H9 (cell line): ENCODE measurements around the gene SIN3B. TPM values are rescaled to one million over a fixed set of nuclear protein-coding genes. Genes with fewer than 3 reads are reported as not detected.

Experiments used
- DNase-seq: peaks from one replicate; pipeline ENCODE4 v3.0.0-alpha.2; 2017
- H2AFZ ChIP-seq: one replicate; pipeline ENCODE4 v1.6.1; 2013; ENCODE audit warnings: mild to moderate bottlenecking, low read length, control low read depth, moderate library complexity
- H2AK5ac ChIP-seq: 2 replicates; pipeline ENCODE4 v1.6.1; 2013; ENCODE audit warnings: low read length, control low read depth, mixed read lengths; ENCODE audit not compliant: insufficient read length
- H2BK120ac ChIP-seq: one replicate; pipeline ENCODE4 v1.6.1; 2013; ENCODE audit warnings: low read depth, mild to moderate bottlenecking, low read length, control low read depth, inconsistent platforms; ENCODE audit not compliant: poor library complexity, severe bottlenecking
- H2BK12ac ChIP-seq: 2 replicates; pipeline ENCODE4 v1.6.1; 2013; ENCODE audit warnings: low read length, control low read depth, mixed read lengths, low read depth; ENCODE audit not compliant: insufficient read length
- H2BK15ac ChIP-seq: 2 replicates; pipeline ENCODE4 v1.6.1; 2013; ENCODE audit warnings: low read depth, low read length, control low read depth
- H2BK20ac ChIP-seq: one replicate; pipeline ENCODE4 v1.6.1; 2013; ENCODE audit warnings: low read depth, mild to moderate bottlenecking, low read length, control low read depth, inconsistent platforms; ENCODE audit not compliant: poor library complexity, severe bottlenecking
- H2BK5ac ChIP-seq: 2 replicates; pipeline ENCODE4 v1.6.1; 2013; ENCODE audit warnings: low read length, control low read depth, mixed read lengths; ENCODE audit not compliant: insufficient read length
- H3K14ac ChIP-seq: 2 replicates; pipeline ENCODE4 v1.6.1; 2013; ENCODE audit warnings: low read length, control low read depth; ENCODE audit not compliant: insufficient read depth
- H3K18ac ChIP-seq: 2 replicates; pipeline ENCODE4 v1.6.1; 2013; ENCODE audit warnings: low read depth, mild to moderate bottlenecking, mixed read lengths, low read length, control low read depth; ENCODE audit not compliant: insufficient read length
- H3K23ac ChIP-seq: 2 replicates; pipeline ENCODE4 v1.6.1; 2013; ENCODE audit warnings: low read length, control low read depth, mixed read lengths, low read depth; ENCODE audit not compliant: insufficient read length
- H3K23me2 ChIP-seq: 2 replicates; pipeline ENCODE4 v1.6.1; 2013; ENCODE audit warnings: low read depth, mild to moderate bottlenecking, mixed read lengths, low read length, control low read depth; ENCODE audit not compliant: insufficient read length, poor library complexity, severe bottlenecking
- H3K27ac ChIP-seq: 2 replicates; pipeline ENCODE4 v1.5.1; 2013; ENCODE audit warnings: low read length, control low read depth, mixed read lengths, low read depth; ENCODE audit not compliant: insufficient read length
- H3K27me3 ChIP-seq: 2 replicates; pipeline ENCODE4 v1.6.1; 2013; ENCODE audit warnings: low read length, control low read depth, inconsistent platforms; ENCODE audit not compliant: insufficient read depth
- H3K4ac ChIP-seq: 2 replicates; pipeline ENCODE4 v1.6.1; 2013; ENCODE audit warnings: low read depth, mild to moderate bottlenecking, control low read depth, inconsistent platforms, low read length, moderate library complexity
- H3K4me1 ChIP-seq: 2 replicates; pipeline ENCODE4 v1.6.1; 2013; ENCODE audit warnings: low read length, control low read depth, inconsistent platforms; ENCODE audit not compliant: insufficient read depth
- H3K4me2 ChIP-seq: 2 replicates; pipeline ENCODE4 v1.6.1; 2013; ENCODE audit warnings: low read length, control low read depth, mixed read lengths; ENCODE audit not compliant: insufficient read length, insufficient read depth
- H3K56ac ChIP-seq: 2 replicates; pipeline ENCODE4 v1.6.1; 2013; ENCODE audit warnings: low read depth, mild to moderate bottlenecking, mixed read lengths, low read length, control low read depth; ENCODE audit not compliant: insufficient read length
- H3K79me1 ChIP-seq: 2 replicates; pipeline ENCODE4 v1.6.1; 2013; ENCODE audit warnings: low read depth, mild to moderate bottlenecking, moderate library complexity, low read length, control low read depth, inconsistent platforms; ENCODE audit not compliant: insufficient read depth, poor library complexity, severe bottlenecking
- H3K79me2 ChIP-seq: 2 replicates; pipeline ENCODE4 v1.6.1; 2013; ENCODE audit warnings: low read length, control low read depth, inconsistent platforms; ENCODE audit not compliant: insufficient read depth
- H3K9ac ChIP-seq: 2 replicates; pipeline ENCODE4 v1.6.1; 2013; ENCODE audit warnings: low read length, control low read depth, mixed read lengths; ENCODE audit not compliant: insufficient read length; ENCODE audit errors: extremely low read depth
- H3K9me3 ChIP-seq: one replicate; pipeline ENCODE4 v1.6.1; 2013; ENCODE audit warnings: low read depth, low read length, inconsistent platforms; ENCODE audit not compliant: control insufficient read depth
- H3T11ph ChIP-seq: one replicate; pipeline ENCODE4 v1.6.1; 2013; ENCODE audit warnings: mild to moderate bottlenecking, low read length, control low read depth, inconsistent platforms
- H4K20me1 ChIP-seq: one replicate; pipeline ENCODE4 v1.6.1; 2013; ENCODE audit not compliant: control insufficient read depth, insufficient read length, insufficient read depth
- H4K5ac ChIP-seq: 2 replicates; pipeline ENCODE4 v1.6.1; 2013; ENCODE audit warnings: low read depth, mild to moderate bottlenecking, mixed read lengths, low read length, control low read depth; ENCODE audit not compliant: insufficient read length
- H4K8ac ChIP-seq: replicated peaks from 2 replicates; pipeline ENCODE4 v1.6.1; 2013; ENCODE audit warnings: low read length, control low read depth, mixed read lengths, low read depth; ENCODE audit not compliant: insufficient read length
- H4K91ac ChIP-seq: 2 replicates; pipeline ENCODE4 v1.6.1; 2013; ENCODE audit warnings: low read depth, mild to moderate bottlenecking, moderate library complexity, mixed read lengths, low read length, control low read depth; ENCODE audit not compliant: insufficient read length
- H3K27ac Mint-ChIP-seq, 3 experiments: 2 replicates in 2 of 3; 3 replicates in 1 of 3; pipeline ENCODE4 v1.8.0; 2020 to 2021; ENCODE audit warnings: mixed read lengths in 3 of 3, mild to moderate bottlenecking in 1 of 3, moderate library complexity in 1 of 3
- H3K27me3 Mint-ChIP-seq: 2 replicates; pipeline ENCODE4 v1.8.0; 2021; ENCODE audit warnings: low read depth, mild to moderate bottlenecking, moderate library complexity, mixed read lengths
- H3K36me3 Mint-ChIP-seq, 3 experiments: 2 replicates in 2 of 3; 3 replicates in 1 of 3; pipeline ENCODE4 v1.8.0; 2020 to 2021; ENCODE audit warnings: low read depth in 3 of 3, mixed read lengths in 3 of 3; ENCODE audit not compliant: insufficient read depth in 1 of 3
- H3K4me1 Mint-ChIP-seq, 2 experiments: 2 replicates each; pipeline ENCODE4 v1.8.0; 2020; ENCODE audit warnings: mixed read lengths in 2 of 2
- H3K4me3 Mint-ChIP-seq, 2 experiments: 2 replicates in 1 of 2; 3 replicates in 1 of 2; pipeline ENCODE4 v1.8.0; 2020 to 2021; ENCODE audit warnings: mild to moderate bottlenecking in 2 of 2, mixed read lengths in 2 of 2, moderate library complexity in 1 of 2
- H3K9me3 Mint-ChIP-seq, 2 experiments: 2 replicates in 1 of 2; 3 replicates in 1 of 2; pipeline ENCODE4 v1.8.0; 2020; ENCODE audit warnings: mild to moderate bottlenecking in 2 of 2, mixed read lengths in 2 of 2, moderate library complexity in 1 of 2
- CTCF ChIP-seq: fragments of 200-600 bp; sonication (generic); conservative IDR thresholded peaks from 3 replicates; pipeline ENCODE4 v1.8.0; 2021; ENCODE audit warnings: antibody characterized with exemption, mild to moderate bottlenecking
- WGBS: extraction: QIAGEN DNeasy Blood & Tissue Kit; methylation state at CpG from one replicate; pipeline ENCODE4 v1.1.7; 2013; ENCODE audit warnings: missing lambda C conversion rate, low lambda C conversion rate, mixed read lengths; ENCODE audit not compliant: insufficient read length; ENCODE audit errors: extremely low coverage; 5-methylcytosine and 5-hydroxymethylcytosine counted together
- total RNA-seq: library from RNA; stranded (reverse); gene quantifications from 2 replicates; pipeline ENCODE4 v1.2.1, GENCODE V29; 2021

SIN3B gene
- total RNA-seq, 1 experiment from 2014 or later: 72.7 TPM

GRCh38 chr19:16899566-16900075 lies 70.4 kb downstream of the SIN3B start:
- peak overlapping the region in 1 of 2 experiments; percentile 23; a peak in 1 of 5 replicates for H3K4me3 Mint-ChIP-seq
- WGBS: no CpG with 5 or more reads among the region's 7 CpGs
- Histone ChIP-seq H4K91ac (no peak overlapping the region), H2BK120ac (no peak overlapping the region), H3K9me3 (no peaks in the 10 kb centered on the region), H2BK12ac (no peak overlapping the region), H3K56ac (no peak overlapping the region), H3K79me2 (no peaks in the 10 kb centered on the region), H4K20me1 (peaks cover 3% of the 10 kb centered on the region), H3K4me2 (no peak overlapping the region), H3K9ac (no peak overlapping the region), H3K23me2 (peaks cover 11% of the 10 kb centered on the region), H2AFZ (no peak overlapping the region), H2BK5ac (no peak overlapping the region), H4K5ac (no peak overlapping the region), H4K8ac (no peak overlapping the region), H2BK20ac (no peak overlapping the region), H3K23ac (no peak overlapping the region), H3K18ac (no peak overlapping the region), H3T11ph (no peak overlapping the region), H3K79me1 (no peaks in the 10 kb centered on the region), H2AK5ac (no peak overlapping the region), H3K4me1 (no peaks in the 10 kb centered on the region), H3K14ac (no peak overlapping the region), H3K27me3 (peaks cover 4% of the 10 kb centered on the region; the same call in 1 of the 2 replicates), H3K4ac (no peak overlapping the region), H2BK15ac (no peak overlapping the region), H3K27ac (no peak overlapping the region)
- TF ChIP-seq CTCF: peak; percentile 77
- H3K27ac Mint-ChIP-seq: no peak overlapping the region
- peaks cover 30% of the 10 kb centered on the region for H3K27me3 Mint-ChIP-seq
- DNase-seq: peak; percentile 81
- H3K9me3 Mint-ChIP-seq: peaks cover 0 to 3% of the 10 kb centered on the region in 2 experiments; a peak in 2 of 5 replicates
- peaks cover 0 to 9% of the 10 kb centered on the region in 2 experiments; a peak in 3 of 4 replicates for H3K4me1 Mint-ChIP-seq
- no peaks in the 10 kb centered on the region for H3K36me3 Mint-ChIP-seq
